IPS-20b (cell line): ENCODE data around the gene FZD10.

Experiments used
- H3K27ac ChIP-seq: one replicate; pipeline ENCODE4 v1.5.1; 2013; ENCODE audit warnings: low read length
- H3K27me3 ChIP-seq: 2 replicates; pipeline ENCODE4 v1.6.1; 2013; ENCODE audit warnings: mild to moderate bottlenecking, low read length, inconsistent platforms; ENCODE audit not compliant: insufficient read depth
- H3K36me3 ChIP-seq: 2 replicates; pipeline ENCODE4 v1.6.1; 2013; ENCODE audit warnings: low read depth, mild to moderate bottlenecking, inconsistent platforms, low read length, moderate library complexity; ENCODE audit not compliant: insufficient read depth
- H3K4me1 ChIP-seq: 2 replicates; pipeline ENCODE4 v1.6.1; 2013; ENCODE audit warnings: mild to moderate bottlenecking, control low read depth, inconsistent platforms, low read length, moderate library complexity; ENCODE audit not compliant: insufficient read depth
- H3K4me3 ChIP-seq: 2 replicates; pipeline ENCODE4 v1.5.1; 2013; ENCODE audit warnings: mild to moderate bottlenecking, low read length, inconsistent platforms
- H3K9ac ChIP-seq: 2 replicates; pipeline ENCODE4 v1.6.1; 2013; ENCODE audit warnings: low read depth, mild to moderate bottlenecking, inconsistent platforms, low read length, moderate library complexity
- H3K9me3 ChIP-seq: 2 replicates; pipeline ENCODE4 v1.6.1; 2013; ENCODE audit warnings: mild to moderate bottlenecking, low read depth, low read length, inconsistent platforms; ENCODE audit not compliant: insufficient read depth

Gene FZD10

GRCh38 chr12:130157998-130158753, 4.1 kb upstream of the FZD10 start:
- Histone ChIP-seq H3K4me3 (no peak overlapping the region), H3K9me3 (no peaks in the 10 kb centered on the region), H3K36me3 (no peaks in the 10 kb centered on the region), H3K27ac (no peak overlapping the region), H3K9ac (no peak overlapping the region), H3K27me3 (peaks cover 95% of the 10 kb centered on the region), H3K4me1 (peaks cover 27% of the 10 kb centered on the region)

- no peak overlapping the region for H3K4me3 ChIP-seq
- no peak overlapping the region for H3K9ac ChIP-seq
- H3K9me3 ChIP-seq, result no peaks in the 10 kb centered on the region
- H3K36me3 ChIP-seq, result no peaks in the 10 kb centered on the region
- H3K27ac ChIP-seq, result no peak overlapping the region
- peaks cover 30% of the 10 kb centered on the region for H3K4me1 ChIP-seq
- peaks cover 96% of the 10 kb centered on the region for H3K27me3 ChIP-seq
These were observed 3.6 kb upstream of the FZD10 start for GRCh38 chr12:130158754-130159059.

GRCh38 chr12:130160306-130160705, 2.0 kb upstream of the FZD10 start:
- H3K27ac ChIP-seq, result no peak overlapping the region
- H3K27me3 ChIP-seq, result peaks cover 96% of the 10 kb centered on the region
- H3K4me3 ChIP-seq, result peak overlapping the region; percentile 58; the same call in 1 of the 2 replicates

GRCh38 chr12:130160711-130161231, 1.5 kb upstream of the FZD10 start:
- Histone ChIP-seq H3K9me3 (no peaks in the 10 kb centered on the region), H3K27ac (no peak overlapping the region), H3K9ac (no peak overlapping the region), H3K4me3 (peak overlapping the region; percentile 58), H3K27me3 (peaks cover 96% of the 10 kb centered on the region), H3K4me1 (peaks cover 45% of the 10 kb centered on the region), H3K36me3 (no peaks in the 10 kb centered on the region)

More at GRCh38 chr12:130160306-130160705, 2.0 kb upstream of the FZD10 start:
- Histone ChIP-seq H3K9me3 (no peaks in the 10 kb centered on the region), H3K9ac (no peak overlapping the region), H3K4me1 (peaks cover 41% of the 10 kb centered on the region), H3K36me3 (no peaks in the 10 kb centered on the region)

GRCh38 chr12:130161261-130162243, 712 bp upstream of the FZD10 start:
- Histone ChIP-seq H3K36me3 (no peaks in the 10 kb centered on the region), H3K4me1 (peaks cover 47% of the 10 kb centered on the region), H3K27ac (no peak overlapping the region), H3K9ac (peak overlapping the region; percentile 20; the same call in 1 of the 2 replicates), H3K27me3 (peaks cover 96% of the 10 kb centered on the region), H3K9me3 (no peaks in the 10 kb centered on the region), H3K4me3 (peak overlapping the region; percentile 58)

GRCh38 chr12:130162745-130163460, 639 bp downstream of the FZD10 start:
- peaks cover 96% of the 10 kb centered on the region for H3K27me3 ChIP-seq
- no peaks in the 10 kb centered on the region for H3K9me3 ChIP-seq
- no peaks in the 10 kb centered on the region for H3K36me3 ChIP-seq
- H3K9ac ChIP-seq, result no peak overlapping the region
- H3K27ac ChIP-seq, result no peak overlapping the region
- peaks cover 44% of the 10 kb centered on the region for H3K4me1 ChIP-seq
- peak overlapping the region; percentile 45; the same call in 1 of the 2 replicates for H3K4me3 ChIP-seq

- no peaks in the 10 kb centered on the region for H3K36me3 ChIP-seq
- H3K4me1 ChIP-seq, result peaks cover 38% of the 10 kb centered on the region
- H3K9ac ChIP-seq, result no peak overlapping the region
- H3K27ac ChIP-seq, result no peak overlapping the region
- H3K4me3 ChIP-seq, result peak overlapping the region; percentile 45
- no peaks in the 10 kb centered on the region for H3K9me3 ChIP-seq
- peaks cover 96% of the 10 kb centered on the region for H3K27me3 ChIP-seq
These were observed 1.4 kb downstream of the FZD10 start for GRCh38 chr12:130163461-130164215.

- Histone ChIP-seq H3K4me3 (peak overlapping the region; percentile 45; the same call in 1 of the 2 replicates), H3K27me3 (peaks cover 96% of the 10 kb centered on the region), H3K9me3 (no peaks in the 10 kb centered on the region), H3K4me1 (peaks cover 33% of the 10 kb centered on the region), H3K27ac (no peak overlapping the region), H3K36me3 (no peaks in the 10 kb centered on the region), H3K9ac (no peak overlapping the region)
These were observed 1.9 kb downstream of the FZD10 start for GRCh38 chr12:130164216-130164542.

GRCh38 chr12:130164936-130165335, 2.7 kb downstream of the FZD10 start:
- peaks cover 96% of the 10 kb centered on the region for H3K27me3 ChIP-seq
- H3K4me3 ChIP-seq, result peak overlapping the region; percentile 45; the same call in 1 of the 2 replicates
- H3K4me1 ChIP-seq, result peaks cover 26% of the 10 kb centered on the region
- H3K9me3 ChIP-seq, result no peaks in the 10 kb centered on the region
- no peak overlapping the region for H3K27ac ChIP-seq
- H3K36me3 ChIP-seq, result no peaks in the 10 kb centered on the region
- H3K9ac ChIP-seq, result no peak overlapping the region

- H3K4me3 ChIP-seq, result no peak overlapping the region
- H3K9me3 ChIP-seq, result no peaks in the 10 kb centered on the region
- peaks cover 20% of the 10 kb centered on the region for H3K4me1 ChIP-seq
- peaks cover 96% of the 10 kb centered on the region for H3K27me3 ChIP-seq
- no peak overlapping the region for H3K9ac ChIP-seq
- H3K36me3 ChIP-seq, result no peaks in the 10 kb centered on the region
- H3K27ac ChIP-seq, result no peak overlapping the region
These were observed 4.0 kb downstream of the FZD10 start for GRCh38 chr12:130166306-130166705.

GRCh38 chr12:130167537-130167936, 5.3 kb downstream of the FZD10 start:
- Histone ChIP-seq H3K4me1 (peaks cover 20% of the 10 kb centered on the region), H3K27ac (no peak overlapping the region), H3K9ac (no peak overlapping the region), H3K4me3 (no peak overlapping the region), H3K27me3 (peaks cover 100% of the 10 kb centered on the region), H3K9me3 (no peaks in the 10 kb centered on the region), H3K36me3 (no peaks in the 10 kb centered on the region)
